Right atrium auricular region (tissue), 2 donors: ENCODE data around the gene DNAJC5. TPM values are rescaled to one million over a fixed set of nuclear protein-coding genes. Genes with fewer than 3 reads are reported as not detected.
A peak's percentile ranks its signal among the peaks of the same experiment; 100 is the strongest.

ENCODE experiments used
- DNase-seq: peaks from one replicate; pipeline ENCODE4 v3.0.0-alpha.2; 2019; ENCODE audit warnings: low spot score
- H3K27ac ChIP-seq, 2 donors: fragments of 200-600 bp; sonication (generic); 1 replicate in 1 of 2; 2 replicates in 1 of 2; pipeline ENCODE4 v1.5.1; 2016 to 2019
- H3K27me3 ChIP-seq, 2 donors: fragments of 200-600 bp; sonication (generic); one replicate each; pipeline versions ENCODE4 v1.5.1 to v1.6.0; 2017 to 2019
- H3K36me3 ChIP-seq: fragments of 200-600 bp; sonication (generic); one replicate; pipeline ENCODE4 v1.5.1; 2016
- H3K4me1 ChIP-seq, 2 donors: fragments of 200-600 bp; sonication (generic); one replicate each; pipeline versions ENCODE4 v1.5.1 to v1.6.0; 2017 to 2019
- H3K4me3 ChIP-seq, 2 donors: fragments of 200-600 bp; sonication (generic); 1 replicate in 1 of 2; 2 replicates in 1 of 2; pipeline ENCODE4 v1.5.1; 2017 to 2019; ENCODE audit warnings: mild to moderate bottlenecking in 1 of 2, moderate library complexity in 1 of 2
- H3K9me3 ChIP-seq, 2 donors: fragments of 200-600 bp; sonication (generic); one replicate each; pipeline ENCODE4 v1.5.1; 2019
- CTCF ChIP-seq, 2 donors: fragments of 200-600 bp; sonication (generic); IDR thresholded peaks; one replicate each; pipeline ENCODE4 v1.5.1; 2019; ENCODE audit warnings: antibody characterized with exemption in 2 of 2
- total RNA-seq, 2 donors: library from RNA; depleted of rRNA; stranded (reverse); fragments of >200 nt; gene quantifications; one replicate each; pipeline ENCODE4 v1.1.0, GENCODE V29; 2016

DNAJC5 gene
- total RNA-seq, 2 donors from 2014 or later: 41.2 to 43.8 TPM

- Histone ChIP-seq H3K27me3 (no peaks in the 10 kb centered on the region), H3K9me3 (no peaks in the 10 kb centered on the region), H3K36me3 (peaks cover 10% of the 10 kb centered on the region), H3K4me1 (peaks cover 0 to 68% of the 10 kb centered on the region in 2 donors), H3K27ac (peak overlapping the region; percentile 88 to 98), H3K4me3 (peak overlapping the region; percentile 91 to 98)
- no peak for DNase-seq
- TF ChIP-seq CTCF (IDR thresholded peaks at IDR 0.05): peak; percentile 32 to 69
These were observed 60.4 kb downstream of the DNAJC5 start for GRCh38 chr20:63955281-63955826.

- DNase-seq: peak; percentile 89
- Histone ChIP-seq H3K9me3 (no peaks in the 10 kb centered on the region), H3K27me3 (no peaks in the 10 kb centered on the region), H3K27ac (peak within 1 kb of the TSS; percentile 88 to 98), H3K4me3 (peak within 1 kb of the TSS; percentile 91 to 98), H3K4me1 (peaks cover 0 to 61% of the 10 kb centered on the region in 2 donors), H3K36me3 (peaks cover 10% of the 10 kb centered on the region)
- peak; percentile 3 to 6 for TF ChIP-seq CTCF (IDR thresholded peaks at IDR 0.05)
These were observed 61.1 kb downstream of the DNAJC5 start, which contains the start of gene UCKL1 for GRCh38 chr20:63955827-63956663. Gene UCKL1 (minus strand): TSS chr20:63956416. CDS start chr20:63956372, 44 bp downstream.

GRCh38 chr20:63956664-63957003 lies 61.7 kb downstream of the DNAJC5 start:
- DNase-seq: no peak
- TF ChIP-seq CTCF (IDR thresholded peaks at IDR 0.05): no peak
- Histone ChIP-seq H3K4me1 (peaks cover 0 to 55% of the 10 kb centered on the region in 2 donors), H3K4me3 (peak overlapping the region; percentile 91 to 98), H3K36me3 (peaks cover 10% of the 10 kb centered on the region), H3K27me3 (no peaks in the 10 kb centered on the region), H3K9me3 (no peaks in the 10 kb centered on the region), H3K27ac (peak overlapping the region; percentile 51 to 63)

GRCh38 chr20:63957004-63957689 lies 62.2 kb downstream of the DNAJC5 start:
- Histone ChIP-seq H3K4me1 (peaks cover 0 to 50% of the 10 kb centered on the region in 2 donors), H3K27ac (peak overlapping the region; percentile 51 to 63), H3K4me3 (peak overlapping the region; percentile 91 to 98), H3K27me3 (no peaks in the 10 kb centered on the region), H3K36me3 (peaks cover 13% of the 10 kb centered on the region), H3K9me3 (no peaks in the 10 kb centered on the region)
- TF ChIP-seq CTCF (IDR thresholded peaks at IDR 0.05): no peak
- no peak for DNase-seq

- Histone ChIP-seq H3K4me3 (peak overlapping the region in 1 of 2 donors; percentile 98), H3K36me3 (peaks cover 20% of the 10 kb centered on the region), H3K27ac (peak overlapping the region; percentile 51 to 63), H3K9me3 (no peaks in the 10 kb centered on the region), H3K4me1 (peaks cover 0 to 43% of the 10 kb centered on the region in 2 donors), H3K27me3 (no peaks in the 10 kb centered on the region)
- DNase-seq: no peak
- TF ChIP-seq CTCF (IDR thresholded peaks at IDR 0.05): no peak
These were observed 62.9 kb downstream of the DNAJC5 start for GRCh38 chr20:63957690-63958441.
